HepG2 (cell line): ENCODE results near the gene ST14. TPM values are rescaled to one million over a fixed set of nuclear protein-coding genes. Genes with fewer than 3 reads are reported as not detected.

ENCODE experiments used
- AKAP8 ChIP-seq: sonication (generic); formaldehyde crosslinking; IDR thresholded peaks from 2 replicates; pipeline ENCODE4 v1.5.1; 2020; ENCODE audit warnings: mild to moderate bottlenecking, missing genetic modification reagents
- FIP1L1 ChIP-seq: fragments of 200-400 bp; formaldehyde crosslinking; IDR thresholded peaks from 2 replicates; pipeline ENCODE4 v1.6.1; 2018; ENCODE audit warnings: low read depth, mild to moderate bottlenecking, low read length, moderate library complexity, borderline replicate concordance; ENCODE audit not compliant: insufficient read depth
- NFATC3 ChIP-seq: sonication (generic); formaldehyde crosslinking; IDR thresholded peaks from 2 replicates; pipeline ENCODE4 v1.5.1; 2020; ENCODE audit warnings: mild to moderate bottlenecking, missing genetic modification reagents
- REL ChIP-seq: sonication (generic); formaldehyde crosslinking; conservative IDR thresholded peaks from 2 replicates; pipeline ENCODE4 v1.8.0; 2022; ENCODE audit warnings: mild to moderate bottlenecking, missing genetic modification reagents, moderate library complexity
- RFX3 ChIP-seq: IDR thresholded peaks from 2 replicates; pipeline ENCODE4 v1.6.1; 2016; ENCODE audit warnings: missing biosample characterization, missing genetic modification reagents
- SIN3B ChIP-seq: fragments of 150-350 bp; IDR thresholded peaks from 2 replicates; pipeline ENCODE4 v1.6.1; 2014; ENCODE audit warnings: low read length
- TRIM24 ChIP-seq: sonication (generic); formaldehyde crosslinking; IDR thresholded peaks from 2 replicates; pipeline ENCODE4 v1.8.0; 2022; ENCODE audit warnings: mild to moderate bottlenecking, missing genetic modification reagents
- ZNF251 ChIP-seq: sonication (generic); formaldehyde crosslinking; IDR thresholded peaks from 2 replicates; pipeline ENCODE4 v1.9.0; 2021; ENCODE audit warnings: mild to moderate bottlenecking, missing genetic modification reagents
- ZNF3 ChIP-seq: IDR thresholded peaks from 2 replicates; pipeline ENCODE4 v1.7.0; 2017; ENCODE audit warnings: inconsistent platforms
- ZNF432 ChIP-seq: sonication (generic); formaldehyde crosslinking; IDR thresholded peaks from 2 replicates; pipeline ENCODE4 v1.5.0; 2020; ENCODE audit warnings: missing genetic modification reagents, mild to moderate bottlenecking, borderline replicate concordance
- ZNF496 ChIP-seq: sonication (generic); formaldehyde crosslinking; IDR thresholded peaks from 2 replicates; pipeline ENCODE4 v1.8.1; 2023; ENCODE audit warnings: mild to moderate bottlenecking, moderate library complexity, missing genetic modification reagents; ENCODE audit not compliant: insufficient replicate concordance
- ZNF552 ChIP-seq: sonication (generic); formaldehyde crosslinking; IDR thresholded peaks from 2 replicates; pipeline ENCODE4 v1.9.0; 2022; ENCODE audit warnings: missing genetic modification reagents, mild to moderate bottlenecking, borderline replicate concordance
- ZNF567 ChIP-seq: sonication (generic); formaldehyde crosslinking; IDR thresholded peaks from 2 replicates; pipeline ENCODE4 v1.8.1; 2023; ENCODE audit warnings: mild to moderate bottlenecking, missing genetic modification reagents, borderline replicate concordance
- ZNF773 ChIP-seq: sonication (generic); formaldehyde crosslinking; IDR thresholded peaks from 2 replicates; pipeline ENCODE4 v1.4.0; 2020; ENCODE audit warnings: missing genetic modification reagents, borderline replicate concordance
- ZSCAN30 ChIP-seq: sonication (generic); formaldehyde crosslinking; IDR thresholded peaks from 2 replicates; pipeline ENCODE4 v1.5.0; 2020; ENCODE audit warnings: mild to moderate bottlenecking, missing genetic modification reagents
- polyA plus RNA-seq, 8 experiments: library from polyadenylated mRNA; depleted of rRNA in 3 of 8; stranded (reverse) in 7 of 8; unstranded in 1 of 8; fragments of >200 nt; fragmentation: Illumina TruSeq in 4 of 8; extraction: Trizol in 4 of 8; gene quantifications; 2 replicates each; pipeline versions ENCODE4 v1.2.1 to v1.2.3, GENCODE V29; 2011 to 2016; ENCODE audit warnings: low read depth in 4 of 8, missing spikeins in 1 of 8, mixed read lengths in 1 of 8; ENCODE audit not compliant: insufficient read depth in 1 of 8
- total RNA-seq, 5 experiments: library from RNA; depleted of rRNA; stranded (reverse); fragments of >200 nt; fragmentation: Illumina TruSeq; extraction: Trizol; gene quantifications; 2 replicates each; pipeline ENCODE4 v1.2.3, GENCODE V29; 2016; ENCODE audit warnings: low read depth in 1 of 5
- TF ChIP-seq, protein P1 (sequence below): sonication (generic); formaldehyde crosslinking; IDR thresholded peaks from 2 replicates; pipeline ENCODE4 v1.9.0; 2022; ENCODE audit warnings: missing genetic modification reagents, mild to moderate bottlenecking, borderline replicate concordance
- TF ChIP-seq, protein P2 (sequence below): sonication (generic); formaldehyde crosslinking; IDR thresholded peaks from 2 replicates; pipeline ENCODE4 v1.5.0; 2020; ENCODE audit warnings: missing genetic modification reagents
- TF ChIP-seq, protein P3 (sequence below): sonication (generic); formaldehyde crosslinking; IDR thresholded peaks from 2 replicates; pipeline ENCODE4 v1.9.0; 2021; ENCODE audit warnings: missing genetic modification reagents, mild to moderate bottlenecking, borderline replicate concordance
- TF ChIP-seq, protein P4 (sequence below): IDR thresholded peaks from 2 replicates; pipeline ENCODE4 v1.6.1; 2016
- TF ChIP-seq, protein P5 (sequence below): IDR thresholded peaks from 2 replicates; pipeline ENCODE4 v1.6.1; 2016; ENCODE audit warnings: low read depth

The ST14 gene
- total and polyA plus RNA-seq, 2 of the 13 experiments (the other 11 are each of a cell fraction or from before 2014, with no cell fraction given), result 0.88 to 1.4 TPM

DNA sequence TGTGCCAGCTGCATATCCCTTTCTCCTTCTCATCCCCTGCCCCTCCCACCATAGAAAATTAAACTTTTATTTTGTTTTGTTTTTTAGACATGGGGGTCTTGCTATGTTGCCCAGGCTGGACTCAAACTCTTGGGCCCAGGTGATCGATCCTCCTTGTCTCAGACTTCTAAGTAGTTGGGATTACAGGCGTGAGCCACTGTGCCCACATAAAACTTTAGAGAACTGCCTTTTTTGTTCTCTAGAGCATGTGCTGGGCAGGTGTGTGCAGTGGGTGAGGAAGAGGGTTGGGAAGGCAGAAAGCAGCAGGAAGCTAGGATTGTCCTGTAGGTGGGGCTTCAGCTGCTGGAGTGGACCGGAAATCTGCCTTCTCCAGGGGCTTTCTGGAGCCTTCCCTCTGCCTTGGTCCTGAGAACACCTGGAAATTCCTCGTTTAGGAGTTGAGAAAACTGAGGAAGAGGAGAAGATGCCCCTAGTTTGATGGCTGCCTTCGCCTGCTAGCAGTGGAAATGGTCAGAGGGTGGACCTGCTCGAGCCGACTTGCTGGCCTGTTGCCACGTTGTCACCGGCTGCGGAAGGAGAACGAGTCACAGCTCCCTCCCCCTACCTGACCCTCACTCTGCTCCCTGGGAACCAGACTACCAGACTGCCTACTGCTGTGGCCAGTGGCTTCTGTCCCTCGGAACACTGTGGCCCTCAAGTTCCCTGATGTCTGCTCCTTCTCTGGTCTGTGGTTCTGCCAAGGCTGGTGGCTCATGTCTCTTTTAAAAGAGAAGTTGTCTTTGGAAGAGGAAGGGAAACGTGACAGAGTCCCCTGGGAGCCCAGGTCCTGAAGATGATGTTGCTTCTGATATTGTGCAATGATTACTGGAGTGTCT, 4.0 kb downstream of the ST14 start (continued):
- TF ChIP-seq, protein P1, sequence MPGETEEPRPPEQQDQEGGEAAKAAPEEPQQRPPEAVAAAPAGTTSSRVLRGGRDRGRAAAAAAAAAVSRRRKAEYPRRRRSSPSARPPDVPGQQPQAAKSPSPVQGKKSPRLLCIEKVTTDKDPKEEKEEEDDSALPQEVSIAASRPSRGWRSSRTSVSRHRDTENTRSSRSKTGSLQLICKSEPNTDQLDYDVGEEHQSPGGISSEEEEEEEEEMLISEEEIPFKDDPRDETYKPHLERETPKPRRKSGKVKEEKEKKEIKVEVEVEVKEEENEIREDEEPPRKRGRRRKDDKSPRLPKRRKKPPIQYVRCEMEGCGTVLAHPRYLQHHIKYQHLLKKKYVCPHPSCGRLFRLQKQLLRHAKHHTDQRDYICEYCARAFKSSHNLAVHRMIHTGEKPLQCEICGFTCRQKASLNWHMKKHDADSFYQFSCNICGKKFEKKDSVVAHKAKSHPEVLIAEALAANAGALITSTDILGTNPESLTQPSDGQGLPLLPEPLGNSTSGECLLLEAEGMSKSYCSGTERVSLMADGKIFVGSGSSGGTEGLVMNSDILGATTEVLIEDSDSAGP (CRISPR knock-in tag), result peak; percentile 63; the same call in 1 of the 2 replicates
- TF ChIP-seq SIN3B (no peak), ZNF773 (CRISPR knock-in tag) (no peak), NFATC3 (CRISPR knock-in tag) (no peak), REL (CRISPR knock-in tag) (no peak), TRIM24 (CRISPR knock-in tag) (no peak), ZNF3 (CRISPR knock-in tag) (no peak), ZNF432 (CRISPR knock-in tag) (no peak), ZSCAN30 (CRISPR knock-in tag) (no peak), ZNF496 (no peak), ZNF552 (CRISPR knock-in tag) (no peak), RFX3 (no peak), ZNF567 (no peak), FIP1L1 (no peak), AKAP8 (CRISPR knock-in tag) (no peak), ZNF251 (CRISPR knock-in tag) (no peak)
- TF ChIP-seq, protein P2, sequence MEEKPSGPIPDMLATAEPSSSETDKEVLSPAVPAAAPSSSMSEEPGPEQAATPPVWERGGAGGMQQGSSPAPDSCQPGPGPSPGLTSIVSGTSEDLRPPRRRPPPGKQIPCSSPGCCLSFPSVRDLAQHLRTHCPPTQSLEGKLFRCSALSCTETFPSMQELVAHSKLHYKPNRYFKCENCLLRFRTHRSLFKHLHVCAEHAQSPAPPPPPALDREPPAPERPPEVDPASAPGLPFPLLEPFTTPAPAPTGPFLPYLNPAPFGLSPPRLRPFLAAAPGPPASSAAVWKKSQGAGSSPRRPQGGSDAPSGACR (CRISPR knock-in tag), result no peak
- TF ChIP-seq, protein P3, sequence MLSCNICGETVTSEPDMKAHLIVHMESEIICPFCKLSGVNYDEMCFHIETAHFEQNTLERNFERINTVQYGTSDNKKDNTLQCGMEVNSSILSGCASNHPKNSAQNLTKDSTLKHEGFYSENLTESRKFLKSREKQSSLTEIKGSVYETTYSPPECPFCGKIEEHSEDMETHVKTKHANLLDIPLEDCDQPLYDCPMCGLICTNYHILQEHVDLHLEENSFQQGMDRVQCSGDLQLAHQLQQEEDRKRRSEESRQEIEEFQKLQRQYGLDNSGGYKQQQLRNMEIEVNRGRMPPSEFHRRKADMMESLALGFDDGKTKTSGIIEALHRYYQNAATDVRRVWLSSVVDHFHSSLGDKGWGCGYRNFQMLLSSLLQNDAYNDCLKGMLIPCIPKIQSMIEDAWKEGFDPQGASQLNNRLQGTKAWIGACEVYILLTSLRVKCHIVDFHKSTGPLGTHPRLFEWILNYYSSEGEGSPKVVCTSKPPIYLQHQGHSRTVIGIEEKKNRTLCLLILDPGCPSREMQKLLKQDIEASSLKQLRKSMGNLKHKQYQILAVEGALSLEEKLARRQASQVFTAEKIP (CRISPR knock-in tag), result no peak
- TF ChIP-seq, protein P4, sequence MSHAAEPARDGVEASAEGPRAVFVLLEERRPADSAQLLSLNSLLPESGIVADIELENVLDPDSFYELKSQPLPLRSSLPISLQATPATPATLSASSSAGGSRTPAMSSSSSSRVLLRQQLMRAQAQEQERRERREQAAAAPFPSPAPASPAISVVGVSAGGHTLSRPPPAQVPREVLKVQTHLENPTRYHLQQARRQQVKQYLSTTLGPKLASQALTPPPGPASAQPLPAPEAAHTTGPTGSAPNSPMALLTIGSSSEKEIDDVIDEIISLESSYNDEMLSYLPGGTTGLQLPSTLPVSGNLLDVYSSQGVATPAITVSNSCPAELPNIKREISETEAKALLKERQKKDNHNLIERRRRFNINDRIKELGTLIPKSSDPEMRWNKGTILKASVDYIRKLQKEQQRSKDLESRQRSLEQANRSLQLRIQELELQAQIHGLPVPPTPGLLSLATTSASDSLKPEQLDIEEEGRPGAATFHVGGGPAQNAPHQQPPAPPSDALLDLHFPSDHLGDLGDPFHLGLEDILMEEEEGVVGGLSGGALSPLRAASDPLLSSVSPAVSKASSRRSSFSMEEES (CRISPR knock-in tag), result no peak
- TF ChIP-seq, protein P5, sequence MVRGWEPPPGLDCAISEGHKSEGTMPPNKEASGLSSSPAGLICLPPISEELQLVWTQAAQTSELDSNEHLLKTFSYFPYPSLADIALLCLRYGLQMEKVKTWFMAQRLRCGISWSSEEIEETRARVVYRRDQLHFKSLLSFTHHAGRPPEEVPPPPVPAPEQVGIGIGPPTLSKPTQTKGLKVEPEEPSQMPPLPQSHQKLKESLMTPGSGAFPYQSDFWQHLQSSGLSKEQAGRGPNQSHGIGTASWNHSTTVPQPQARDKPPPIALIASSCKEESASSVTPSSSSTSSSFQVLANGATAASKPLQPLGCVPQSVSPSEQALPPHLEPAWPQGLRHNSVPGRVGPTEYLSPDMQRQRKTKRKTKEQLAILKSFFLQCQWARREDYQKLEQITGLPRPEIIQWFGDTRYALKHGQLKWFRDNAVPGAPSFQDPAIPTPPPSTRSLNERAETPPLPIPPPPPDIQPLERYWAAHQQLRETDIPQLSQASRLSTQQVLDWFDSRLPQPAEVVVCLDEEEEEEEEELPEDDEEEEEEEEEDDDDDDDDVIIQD (CRISPR knock-in tag), result no peak; the same call in 1 of the 2 replicates
